NCI-H2227 (cell line): ENCODE results near the gene DMBX1.

ENCODE experiments used
- DNase-seq: peaks from one replicate; lab custom pipeline; 2025; ENCODE audit not compliant: unreplicated experiment; lab: John Stamatoyannopoulos, UW

Gene DMBX1

DNA sequence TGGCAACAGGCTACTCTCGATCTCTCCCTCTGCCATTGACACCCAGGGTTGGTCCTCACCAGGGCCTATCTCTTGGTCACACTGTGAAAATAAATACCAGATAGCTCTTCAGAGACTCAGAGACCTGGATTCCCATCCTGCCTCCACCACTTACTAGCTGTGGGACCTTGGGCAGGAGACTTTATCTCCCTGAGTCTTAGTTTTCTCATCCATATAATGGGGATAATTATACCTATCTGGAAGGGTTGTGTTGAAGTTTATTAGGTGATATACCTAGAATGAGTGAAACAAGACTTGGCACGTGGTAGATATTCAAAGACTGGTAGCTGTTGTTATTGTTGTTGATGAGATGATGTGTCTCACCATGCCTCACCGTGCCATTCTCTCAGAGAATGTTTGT, 7.4 kb downstream of the DMBX1 start:
- DNase-seq = no peak

- no peak for DNase-seq
Measured at GRCh38 chr1:46497665-46498064, 8.0 kb downstream of the DMBX1 start.

DNA sequence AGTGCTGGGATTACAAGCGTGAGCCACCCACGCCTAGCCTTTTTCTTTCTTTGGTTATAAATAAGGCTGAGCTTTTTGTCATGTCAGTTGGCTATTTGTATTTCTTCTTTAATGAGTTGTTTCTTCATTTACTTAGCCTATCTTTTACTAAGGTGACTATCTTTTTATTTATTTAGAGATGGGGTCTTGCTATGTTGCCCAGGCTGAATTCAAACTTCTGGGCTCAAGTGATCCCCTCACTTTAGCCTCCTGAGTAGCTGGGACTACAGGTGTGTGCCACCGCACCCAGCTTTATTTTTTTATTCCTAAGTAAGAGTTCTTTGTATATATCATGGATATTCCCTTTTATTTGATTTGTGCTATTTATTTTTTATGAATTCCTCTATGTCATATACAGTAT, 11.9 kb downstream of the DMBX1 start:
- no peak for DNase-seq

- no peak for DNase-seq
Measured at GRCh38 chr1:46503421-46503820, 13.8 kb downstream of the DMBX1 start.

DNA sequence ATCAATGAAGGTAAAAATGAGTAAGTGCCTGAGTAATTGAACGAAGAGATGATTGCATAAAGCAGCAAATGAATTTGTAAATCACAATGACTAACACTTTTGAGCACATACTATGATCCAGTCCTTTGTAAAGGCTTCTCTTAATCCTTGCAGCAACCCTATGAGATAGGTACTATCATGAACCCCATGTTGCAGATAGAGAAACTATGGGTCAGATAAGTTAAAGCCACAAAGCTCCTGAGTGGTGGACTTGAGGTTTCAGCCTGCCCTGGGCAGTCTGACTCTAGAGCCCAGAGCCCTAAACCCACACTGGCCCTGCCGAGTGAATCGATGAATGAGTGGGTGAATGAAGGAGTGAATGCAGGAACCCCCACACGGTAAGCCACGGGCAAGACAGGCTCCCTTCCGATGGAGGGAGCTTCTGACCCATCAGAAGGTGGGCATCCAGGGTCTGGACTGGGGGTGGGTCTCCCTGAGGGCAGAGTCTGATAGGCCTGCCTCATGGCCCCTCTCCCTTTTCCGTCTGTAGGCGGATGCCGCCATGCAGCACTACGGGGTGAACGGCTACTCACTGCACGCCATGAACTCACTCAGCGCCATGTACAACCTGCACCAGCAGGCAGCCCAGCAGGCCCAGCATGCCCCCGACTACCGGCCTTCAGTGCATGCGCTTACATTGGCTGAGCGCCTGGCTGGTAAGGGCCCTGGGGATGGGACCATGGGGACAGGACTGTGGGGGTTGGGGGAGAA, 17.0 kb downstream of the DMBX1 start:
- no peak for DNase-seq

GRCh38 chr1:46508757-46509156, 19.1 kb downstream of the DMBX1 start:
- DNase-seq = no peak

DNA sequence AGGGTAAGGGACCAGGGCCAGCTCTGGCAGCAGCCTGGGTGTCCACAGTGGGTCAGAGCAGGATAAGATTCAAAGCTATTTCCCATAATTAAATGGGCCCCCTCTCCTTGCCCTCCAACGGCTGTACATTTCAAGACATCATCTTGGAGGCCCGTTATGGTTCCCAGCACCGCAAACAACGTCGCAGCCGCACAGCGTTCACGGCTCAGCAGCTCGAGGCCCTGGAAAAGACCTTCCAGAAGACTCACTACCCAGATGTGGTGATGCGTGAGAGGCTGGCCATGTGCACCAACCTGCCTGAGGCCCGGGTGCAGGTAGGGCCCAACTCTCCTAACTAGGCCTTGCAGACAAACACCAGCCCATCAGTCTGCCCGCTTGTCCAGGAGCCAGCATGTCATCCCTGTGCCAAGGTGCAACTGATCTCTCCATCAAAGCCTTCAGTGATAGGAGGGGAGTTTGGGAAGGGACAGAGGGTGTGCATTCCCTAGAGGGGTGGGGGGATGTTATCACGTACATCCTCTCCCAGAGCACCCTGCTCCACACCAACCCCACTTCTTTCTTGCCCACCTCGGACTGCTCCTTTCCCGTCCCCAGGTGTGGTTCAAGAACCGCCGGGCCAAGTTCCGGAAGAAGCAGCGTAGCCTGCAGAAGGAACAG, 20.8 kb downstream of the DMBX1 start:
- DNase-seq = no peak

- no peak for DNase-seq
Measured at GRCh38 chr1:46510998-46511365, 21.3 kb downstream of the DMBX1 start.

- DNase-seq = no peak
Measured at GRCh38 chr1:46512135-46512791, 22.6 kb downstream of the DMBX1 start.

DNA sequence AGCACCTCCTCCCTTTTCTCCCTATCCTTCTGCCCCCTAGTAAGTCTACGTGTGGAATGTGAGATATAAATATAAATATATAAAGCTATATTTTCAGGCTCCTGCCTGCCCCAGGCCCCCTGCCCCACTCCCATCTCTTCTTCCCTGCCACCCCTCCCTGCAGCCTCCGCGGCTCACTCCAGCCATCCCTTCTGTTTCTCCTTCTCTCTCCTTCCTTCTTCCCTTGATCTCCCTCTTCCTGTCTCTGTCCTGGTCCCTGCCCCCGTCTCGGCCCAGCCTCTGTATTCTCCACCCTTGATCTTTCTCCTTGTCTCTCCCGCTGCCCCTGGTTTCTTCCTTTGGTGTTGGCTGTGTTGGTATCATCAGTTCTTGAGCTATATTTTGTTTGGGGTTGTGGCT, 23.2 kb downstream of the DMBX1 start:
- no peak for DNase-seq

GRCh38 chr1:46513536-46513935, 23.9 kb downstream of the DMBX1 start:
- no peak for DNase-seq

- DNase-seq = no peak
Measured at GRCh38 chr1:46515576-46515975, 25.9 kb downstream of the DMBX1 start.

- DNase-seq = no peak
Measured at GRCh38 chr1:46516200-46516950, 26.7 kb downstream of the DMBX1 start.

GRCh38 chr1:46517010-46517600, 27.5 kb downstream of the DMBX1 start:
- no peak for DNase-seq

- DNase-seq = no peak
Measured at GRCh38 chr1:46517932-46518498, 28.4 kb downstream of the DMBX1 start.

- DNase-seq = no peak
Measured at GRCh38 chr1:46519209-46519608, 29.6 kb downstream of the DMBX1 start.

- DNase-seq = no peak
Measured at GRCh38 chr1:46520063-46520911, 30.7 kb downstream of the DMBX1 start.

DNA sequence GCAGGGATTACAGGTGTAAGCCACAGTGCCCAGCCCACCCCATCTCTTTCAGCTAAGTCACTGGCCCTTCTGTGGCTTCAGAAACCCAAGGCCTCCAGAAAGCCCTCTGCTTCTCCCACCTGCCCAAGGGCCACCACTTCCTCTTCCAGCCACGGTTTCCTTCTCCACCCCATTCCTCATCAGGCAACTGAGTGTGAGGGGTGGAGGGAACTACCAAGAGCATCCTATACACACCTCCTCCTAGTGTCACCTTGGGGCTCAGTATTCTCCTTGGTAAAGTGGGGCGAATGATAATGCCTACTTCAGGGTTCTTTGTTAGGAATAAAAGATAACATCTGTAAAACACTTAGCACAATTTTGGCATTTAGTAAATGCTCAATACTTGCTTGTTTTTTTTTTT, 31.8 kb downstream of the DMBX1 start:
- DNase-seq = no peak

- DNase-seq = no peak
Measured at GRCh38 chr1:46522184-46522968, 32.7 kb downstream of the DMBX1 start.
